Measurements from ENCODE around the gene KANSL1. TPM values are rescaled to one million over a fixed set of nuclear protein-coding genes. Genes with fewer than 3 reads are reported as not detected.

Gene KANSL1
- total and polyA plus RNA-seq, 9 of the 15 experiments (the other 6 are each of a cell fraction or from before 2014, with no cell fraction given): 3.6 to 55.4 (median 31.8) TPM

DNA sequence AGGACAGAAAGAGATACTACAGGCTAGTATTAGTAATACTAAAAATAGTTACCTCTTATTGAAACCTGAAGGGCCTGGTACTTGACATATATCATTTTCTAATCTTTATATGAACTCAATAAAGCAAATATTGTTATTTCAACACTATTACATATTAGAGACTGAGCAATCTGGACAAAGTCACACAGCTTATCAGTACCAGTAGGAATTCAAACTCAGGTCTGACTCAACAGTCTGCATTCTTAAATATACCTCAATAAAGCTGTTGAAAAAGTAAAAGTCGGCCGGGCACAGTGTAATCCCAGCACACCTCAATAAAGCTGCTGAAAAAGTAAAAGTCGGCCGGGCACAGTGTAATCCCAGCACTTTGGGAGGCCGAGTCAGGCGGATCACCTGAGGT, 67.4 kb downstream of the KANSL1 start:
- Histone ChIP-seq H3K4me1 (replicated peaks in 1 of 2; ENCODE audit: control insufficient read depth in 2 of 2, insufficient read depth in 2 of 2, low read length in 2 of 2) (peaks cover 2 to 17% of the 10 kb centered on the region in 2 experiments; a peak in 3 of 5 replicates), H2AFZ (ENCODE audit: low read depth, low read length) (no peak overlapping the region), H3K9ac (ENCODE audit: insufficient read depth in 1 of 2, low read depth in 2 of 2, low read length in 2 of 2) (no peak overlapping the region), H3K27me3 (ENCODE audit: control insufficient read depth in 2 of 2, insufficient read depth in 2 of 2, low read length in 2 of 2) (no peaks in the 10 kb centered on the region), H4K20me1 (replicated peaks; ENCODE audit: control insufficient read depth, insufficient read depth, low read length) (peaks cover 71% of the 10 kb centered on the region), H3K9me1 (ENCODE audit: control insufficient read depth, insufficient read depth, low read length) (peaks cover 10% of the 10 kb centered on the region), H3K36me3 (ENCODE audit: control insufficient read depth, insufficient read depth, low read length) (peaks cover 15% of the 10 kb centered on the region; the same call in 2 of the 3 replicates), H3K27ac (ENCODE audit: extremely low read depth, low read depth, low read length) (no peak overlapping the region), H3K4me3 (no peak overlapping the region), H3K9me3 (replicated peaks; ENCODE audit: control insufficient read depth, insufficient read depth, low read depth, low read length) (no peaks in the 10 kb centered on the region), H3K4me2 (ENCODE audit: insufficient read depth, low read length) (no peak overlapping the region), H3K79me2 (ENCODE audit: control insufficient read depth, insufficient read depth, low read length) (peaks cover 98% of the 10 kb centered on the region)
- WGBS (ENCODE audit: insufficient coverage, low coverage, missing lambda C conversion rate): 83% methylated on average over 6 of the region's 6 CpGs
- intact Hi-C loops (cut with micrococcal nuclease) (no loop called here), in situ Hi-C loops (cut with MboI) (loop anchor here (10.0 kb wide), 1 partner anchor 551 kb away; no protein-coding TSS in a partner anchor)
- BruUV-seq (replicated peaks): no TSS peak
- no peak for FAIRE-seq
- no peak for ATAC-seq
- ChIA-PET CTCF (ENCODE audit: low intra/inter-chr PET ratio) (no interaction called here), POLR2A (interaction anchor here (0.5 to 3.4 kb wide), 9 partner anchors 9 to 67 kb away, joined by 3 to 27 read pairs (median 4); partner anchors contain the start of gene KANSL1)
- TF ChIP-seq FOXJ2 (tag; IDR thresholded peaks at IDR 0.05): no peak
- TF ChIP-seq SMAD2 (IDR thresholded peaks at IDR 0.05; ENCODE audit: low read depth, low read length): no peak
- no peak for TF ChIP-seq ZNF239 (CRISPR knock-in tag; IDR thresholded peaks at IDR 0.05)
- no peak for TF ChIP-seq SMAD1 (IDR thresholded peaks at IDR 0.05; ENCODE audit: low read depth, low read length, partially characterized antibody)
- TF ChIP-seq KDM1A (IDR thresholded peaks at IDR 0.05): peak in 1 of 2 experiments; percentile 14; a peak in 1 of 4 replicates
- no peak for DNase-seq (ENCODE audit: extremely low read depth in 1 of 4, low spot score in 3 of 4)

Measured in K562 (cell line).